Measurements from ENCODE around the gene CCDC85C. TPM values are rescaled to one million over a fixed set of nuclear protein-coding genes. Genes with fewer than 3 reads are reported as not detected.

Gene CCDC85C
- total and polyA plus RNA-seq, 4 donors: 4.0 to 23.9 (median 9.6) TPM

- peaks cover 0 to 19% (median 3%) of the 10 kb centered on the region in 4 donors for H3K4me1 ChIP-seq (ENCODE audit: control insufficient read depth in 4 of 4, insufficient read depth in 4 of 4, low read length in 3 of 4)
- TF ChIP-seq HNF4A (conservative IDR thresholded peaks at IDR 0.05): no peak
- TF ChIP-seq YY1 (IDR thresholded peaks at IDR 0.05): no peak
- TF ChIP-seq, protein P1, sequence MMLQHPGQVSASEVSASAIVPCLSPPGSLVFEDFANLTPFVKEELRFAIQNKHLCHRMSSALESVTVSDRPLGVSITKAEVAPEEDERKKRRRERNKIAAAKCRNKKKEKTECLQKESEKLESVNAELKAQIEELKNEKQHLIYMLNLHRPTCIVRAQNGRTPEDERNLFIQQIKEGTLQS (IDR thresholded peaks at IDR 0.05): no peak
- TF ChIP-seq EGR1 (IDR thresholded peaks at IDR 0.05; ENCODE audit: low read depth in 2 of 2): no peak
- no peak for TF ChIP-seq FOXA2 (IDR thresholded peaks at IDR 0.05)
- TF ChIP-seq TAF1 (conservative IDR thresholded peaks at IDR 0.05): no peak
- WGBS: 82% methylated on average over 14 of the region's 14 CpGs
- no peaks in the 10 kb centered on the region for H3K9me3 ChIP-seq (ENCODE audit: control insufficient read depth in 4 of 4, low read length in 3 of 4)
- peaks cover 0 to 8% (median 0%) of the 10 kb centered on the region in 4 donors for H3K36me3 ChIP-seq (ENCODE audit: control insufficient read depth in 4 of 4, insufficient read depth in 3 of 4, low read depth in 1 of 4, low read length in 3 of 4)
- DNase-seq (ENCODE audit: low spot score): no peak
- H3K27me3 ChIP-seq (ENCODE audit: control insufficient read depth in 4 of 4, insufficient read depth in 4 of 4, low read length in 3 of 4): no peaks in the 10 kb centered on the region
- H3K27ac ChIP-seq (ENCODE audit: low read depth in 1 of 2, low read length in 2 of 2): no peak overlapping the region
- no peak overlapping the region for H3K4me3 ChIP-seq (ENCODE audit: low read depth in 1 of 3, low read length in 3 of 3)
- no peak overlapping the region for H3K9ac ChIP-seq (ENCODE audit: low read depth in 1 of 2, low read length in 2 of 2)
Measured at GRCh38 chr14:99522934-99523703, 80.9 kb downstream of the CCDC85C start.

DNA sequence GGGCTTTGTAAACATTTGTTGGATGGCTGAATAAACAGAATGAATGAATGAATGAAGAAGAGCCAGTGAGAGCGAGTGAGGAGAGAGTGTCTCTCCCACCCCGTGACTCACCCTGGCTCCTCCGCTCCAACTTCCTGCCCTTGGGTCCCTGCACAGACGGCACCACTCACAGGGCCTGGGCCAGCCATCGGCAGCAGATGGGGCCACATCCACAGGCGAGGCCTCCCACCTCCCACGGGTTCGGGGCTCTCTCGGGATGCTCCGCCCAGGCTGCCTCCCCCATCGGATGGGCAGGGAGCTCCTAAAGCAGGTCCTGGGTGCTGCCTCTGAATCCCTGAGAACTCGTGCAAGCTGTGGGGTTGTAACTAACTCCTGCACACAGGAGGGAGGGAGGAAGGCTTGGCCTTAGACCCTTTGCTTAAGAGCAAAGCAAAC, 81.5 kb downstream of the CCDC85C start:
- WGBS: 66% methylated on average over 12 of the region's 12 CpGs
- TF ChIP-seq RXRA (IDR thresholded peaks at IDR 0.05) (no peak), EGR1 (IDR thresholded peaks at IDR 0.05; ENCODE audit: low read depth in 2 of 2) (no peak)
- Histone ChIP-seq H3K4me1 (ENCODE audit: control insufficient read depth in 4 of 4, insufficient read depth in 4 of 4, low read length in 3 of 4) (peaks cover 0 to 20% (median 3%) of the 10 kb centered on the region in 4 donors), H3K27me3 (ENCODE audit: control insufficient read depth in 4 of 4, insufficient read depth in 4 of 4, low read length in 3 of 4) (no peaks in the 10 kb centered on the region), H3K36me3 (ENCODE audit: control insufficient read depth in 4 of 4, insufficient read depth in 3 of 4, low read depth in 1 of 4, low read length in 3 of 4) (peaks cover 0 to 8% (median 0%) of the 10 kb centered on the region in 4 donors), H3K9me3 (ENCODE audit: control insufficient read depth in 4 of 4, low read length in 3 of 4) (no peaks in the 10 kb centered on the region), H3K4me3 (ENCODE audit: low read depth in 1 of 3, low read length in 3 of 3) (no peak overlapping the region), H3K27ac (ENCODE audit: low read depth in 1 of 2, low read length in 2 of 2) (no peak overlapping the region), H3K9ac (ENCODE audit: low read depth in 1 of 2, low read length in 2 of 2) (no peak overlapping the region)
- no peak for DNase-seq (ENCODE audit: low spot score)

GRCh38 chr14:99522025-99522401, 82.0 kb downstream of the CCDC85C start:
- Histone ChIP-seq H3K27me3 (ENCODE audit: control insufficient read depth in 4 of 4, insufficient read depth in 4 of 4, low read length in 3 of 4) (no peaks in the 10 kb centered on the region), H3K36me3 (ENCODE audit: control insufficient read depth in 4 of 4, insufficient read depth in 3 of 4, low read depth in 1 of 4, low read length in 3 of 4) (peaks cover 0 to 8% (median 0%) of the 10 kb centered on the region in 4 donors), H3K9ac (ENCODE audit: low read depth in 1 of 2, low read length in 2 of 2) (no peak overlapping the region), H3K4me3 (ENCODE audit: low read depth in 1 of 3, low read length in 3 of 3) (no peak overlapping the region), H3K27ac (ENCODE audit: low read depth in 1 of 2, low read length in 2 of 2) (no peak overlapping the region), H3K9me3 (ENCODE audit: control insufficient read depth in 4 of 4, low read length in 3 of 4) (no peaks in the 10 kb centered on the region), H3K4me1 (ENCODE audit: control insufficient read depth in 4 of 4, insufficient read depth in 4 of 4, low read length in 3 of 4) (peaks cover 0 to 20% (median 3%) of the 10 kb centered on the region in 4 donors)
- 85% methylated on average over 18 of the region's 18 CpGs for WGBS
- no peak for DNase-seq (ENCODE audit: low spot score)
- TF ChIP-seq JUND (IDR thresholded peaks at IDR 0.05): no peak
- no peak for TF ChIP-seq SP1 (IDR thresholded peaks at IDR 0.05)
- TF ChIP-seq CTCF (IDR thresholded peaks at IDR 0.05; ENCODE audit: low read depth, low read length, missing input control): no peak
- TF ChIP-seq RXRA (IDR thresholded peaks at IDR 0.05): no peak
- TF ChIP-seq ZBTB33 (IDR thresholded peaks at IDR 0.05): no peak
- no peak for TF ChIP-seq FOXA1 (IDR thresholded peaks at IDR 0.05)
- TF ChIP-seq REST (IDR thresholded peaks at IDR 0.05): no peak
- TF ChIP-seq HNF4G (IDR thresholded peaks at IDR 0.05): no peak
- TF ChIP-seq GABPA (IDR thresholded peaks at IDR 0.05 in 1 of 2, conservative IDR thresholded peaks at IDR 0.05 in 1 of 2): no peak
- TF ChIP-seq NR2F2 (IDR thresholded peaks at IDR 0.05): no peak
- TF ChIP-seq, protein P2, sequence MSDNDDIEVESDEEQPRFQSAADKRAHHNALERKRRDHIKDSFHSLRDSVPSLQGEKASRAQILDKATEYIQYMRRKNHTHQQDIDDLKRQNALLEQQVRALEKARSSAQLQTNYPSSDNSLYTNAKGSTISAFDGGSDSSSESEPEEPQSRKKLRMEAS (IDR thresholded peaks at IDR 0.05): no peak
- TF ChIP-seq TAF1 (conservative IDR thresholded peaks at IDR 0.05): no peak
- TF ChIP-seq RAD21 (IDR thresholded peaks at IDR 0.05): no peak

Data from liver (tissue), 9 donors.